Progenitor cell of endocrine pancreas (in vitro differentiated cells): ENCODE results near the gene WFDC5. TPM values are rescaled to one million over a fixed set of nuclear protein-coding genes. Genes with fewer than 3 reads are reported as not detected.

Experiments
- DNase-seq: peaks from one replicate; pipeline ENCODE4 v3.0.0; 2021; ENCODE audit warnings: low spot score; ENCODE audit not compliant: unreplicated experiment
- H3K27ac Mint-ChIP-seq: 2 replicates; pipeline ENCODE4 v1.8.0; 2021; ENCODE audit warnings: mild to moderate bottlenecking, moderate library complexity, mixed read lengths
- H3K27me3 Mint-ChIP-seq: 2 replicates; pipeline ENCODE4 v1.8.0; 2021; ENCODE audit warnings: mixed read lengths
- H3K36me3 Mint-ChIP-seq: 2 replicates; pipeline ENCODE4 v1.8.0; 2022; ENCODE audit warnings: mixed read lengths; ENCODE audit not compliant: insufficient read depth
- H3K4me1 Mint-ChIP-seq: 2 replicates; pipeline ENCODE4 v1.8.0; 2021; ENCODE audit warnings: low read depth, mixed read lengths
- H3K4me3 Mint-ChIP-seq: 2 replicates; pipeline ENCODE4 v1.8.0; 2021; ENCODE audit warnings: low read depth, mild to moderate bottlenecking, moderate library complexity, mixed read lengths
- H3K9me3 Mint-ChIP-seq: 2 replicates; pipeline ENCODE4 v1.8.0; 2021; ENCODE audit warnings: low read depth, mixed read lengths
- CTCF ChIP-seq: fragments of 200-600 bp; sonication (generic); IDR thresholded peaks from one replicate; pipeline ENCODE4 v1.5.0; 2021; ENCODE audit warnings: antibody characterized with exemption, mild to moderate bottlenecking; ENCODE audit not compliant: unreplicated experiment
- total RNA-seq: library from RNA; stranded (reverse); gene quantifications from 2 replicates; pipeline ENCODE4 v1.2.1, GENCODE V29; 2021

Gene WFDC5
- total RNA-seq, 1 donor from 2014 or later = not detected

GRCh38 chr20:45060294-45060693 is 54.7 kb downstream of the WFDC5 start:
- Mint-ChIP-seq H3K27ac (peak overlapping the region; percentile 4), H3K9me3 (peaks cover 8% of the 10 kb centered on the region), H3K36me3 (peaks cover 12% of the 10 kb centered on the region), H3K4me1 (peaks cover 8% of the 10 kb centered on the region), H3K27me3 (no peaks in the 10 kb centered on the region), H3K4me3 (no peak overlapping the region)
- no peak for DNase-seq
- TF ChIP-seq CTCF = no peak

Other genes with a start within 250 kb of the WFDC5 start
- gene YWHAB, start 229.5 kb downstream of the WFDC5 start, total RNA-seq = 125 and 126 TPM in 2 replicates
- 211 and 219 TPM in 2 replicates for gene PABPC1L, start 205.1 kb downstream of the WFDC5 start, total RNA-seq
- gene TOMM34, start 154.8 kb downstream of the WFDC5 start, total RNA-seq = 40.1 and 40.9 TPM in 2 replicates
- 36.3 and 37.4 TPM in 2 replicates for gene STK4, start 148.7 kb downstream of the WFDC5 start, total RNA-seq
- 0.07 and 0.12 TPM in 2 replicates for gene KCNS1, start 14.0 kb downstream of the WFDC5 start, total RNA-seq
- gene WFDC12, start 9.3 kb upstream of the WFDC5 start, total RNA-seq = not detected in 2 replicates
- not detected in 2 replicates for gene PI3, start 59.7 kb upstream of the WFDC5 start, total RNA-seq
- gene SEMG1, start 91.9 kb upstream of the WFDC5 start, total RNA-seq = not detected in 2 replicates
- not detected in 2 replicates for gene SEMG2, start 106.2 kb upstream of the WFDC5 start, total RNA-seq
- not detected in 2 replicates for gene SLPI, start 139.4 kb upstream of the WFDC5 start, total RNA-seq
- 1.4 and 1.5 TPM in 2 replicates for gene RBPJL, start 191.7 kb upstream of the WFDC5 start, total RNA-seq
- gene MATN4, start 193.1 kb upstream of the WFDC5 start, total RNA-seq = 0.20 TPM in 1 of 2 replicates, not detected in the other
- 112 and 121 TPM in 2 replicates for gene SDC4, start 233.2 kb upstream of the WFDC5 start, total RNA-seq
- 31.1 and 31.9 TPM in 2 replicates for gene SYS1, start 248.0 kb upstream of the WFDC5 start, total RNA-seq